Endothelial cell of umbilical vein (primary cell): ENCODE data around the gene FAM3D. TPM values are rescaled to one million over a fixed set of nuclear protein-coding genes. Genes with fewer than 3 reads are reported as not detected.

Experiments
- BruUV-seq: library from RNA; stranded (reverse); fragments of 400-500 nt; replicated peaks from 2 replicates; lab custom pipeline; 2021; lab: Mats Ljungman, UMichigan
- CTCF ChIA-PET: fragments of 300-600, 350-600 bp; sonication (Branson Sonifier 250); formaldehyde crosslinking; loops from one replicate; lab custom pipeline; 2021; ENCODE audit warnings: antibody characterized with exemption, inconsistent platforms; lab: Charles Lee
- POLR2A ChIA-PET: fragments of 300-600, 350-600 bp; sonication (Branson Sonifier 250); formaldehyde crosslinking; loops from one replicate; lab custom pipeline; 2021; ENCODE audit warnings: antibody characterized with exemption, inconsistent platforms; lab: Charles Lee
- DNase-seq: peaks from one replicate; pipeline ENCODE4 v3.0.0-alpha.2; 2011; ENCODE audit warnings: low read depth, low spot score
- FAIRE-seq: peaks from 2 replicates; lab custom pipeline; 2011; peaks lifted over from hg19 to GRCh38; lab: Jason Lieb, UNC
- H2AFZ ChIP-seq: 2 replicates; pipeline ENCODE4 v1.6.0; 2012; ENCODE audit warnings: low read depth, low read length, control low read depth, inconsistent platforms
- H3K27ac ChIP-seq: 2 replicates; pipeline ENCODE4 v1.5.1; 2011; ENCODE audit warnings: low read depth, mild to moderate bottlenecking, control low read depth, low read length, moderate library complexity; ENCODE audit not compliant: insufficient read depth
- H3K27me3 ChIP-seq, 2 experiments: 2 replicates each; pipeline versions ENCODE4 v1.6.0 to v1.6.1; 2011; ENCODE audit warnings: low read length in 2 of 2, mixed read lengths in 1 of 2; ENCODE audit not compliant: control insufficient read depth in 2 of 2, insufficient read depth in 2 of 2
- H3K36me3 ChIP-seq, 2 experiments: 2 replicates in 1 of 2; 3 replicates in 1 of 2; pipeline ENCODE4 v1.5.1; 2011; ENCODE audit warnings: low read length in 2 of 2, mild to moderate bottlenecking in 1 of 2, moderate library complexity in 1 of 2; ENCODE audit not compliant: control insufficient read depth in 2 of 2, insufficient read depth in 2 of 2; ENCODE audit errors: extremely low read depth in 1 of 2
- H3K4me1 ChIP-seq: 3 replicates; pipeline ENCODE4 v1.5.1; 2011; ENCODE audit warnings: mild to moderate bottlenecking, low read length; ENCODE audit not compliant: control insufficient read depth, insufficient read depth; ENCODE audit errors: extremely low read depth
- H3K4me2 ChIP-seq: 2 replicates; pipeline ENCODE4 v1.6.1; 2011; ENCODE audit warnings: low read length, control low read depth, mixed read lengths; ENCODE audit not compliant: insufficient read depth
- H3K4me3 ChIP-seq, 3 experiments: fragments of 200-600 bp in 1 of 3; sonication (generic), shearing (Covaris generic) in 1 of 3; replicated peaks in 1 of 3; 2 replicates each; pipeline ENCODE4 v1.5.1; 2011 to 2016; ENCODE audit warnings: control low read depth in 3 of 3, low read length in 3 of 3, mild to moderate bottlenecking in 2 of 3, inconsistent platforms in 1 of 3, low read depth in 1 of 3, moderate library complexity in 1 of 3; ENCODE audit not compliant: insufficient read depth in 1 of 3
- H3K79me2 ChIP-seq: 2 replicates; pipeline ENCODE4 v1.6.0; 2012; ENCODE audit warnings: low read length, inconsistent platforms; ENCODE audit not compliant: control insufficient read depth, insufficient read depth
- H3K9ac ChIP-seq: replicated peaks from 2 replicates; pipeline ENCODE3; 2011; ENCODE audit warnings: low read length, control low read depth; ENCODE audit not compliant: insufficient read depth; ENCODE audit errors: extremely low read depth
- H3K9me1 ChIP-seq: replicated peaks from 3 replicates; pipeline ENCODE4 v1.6.0; 2011; ENCODE audit warnings: mild to moderate bottlenecking, low read length; ENCODE audit not compliant: control insufficient read depth, insufficient read depth; ENCODE audit errors: extremely low read depth
- H3K9me3 ChIP-seq: replicated peaks from 2 replicates; pipeline ENCODE4 v1.5.1; 2012; ENCODE audit warnings: low read length, inconsistent platforms; ENCODE audit not compliant: control insufficient read depth, insufficient read depth
- H4K20me1 ChIP-seq: replicated peaks from 2 replicates; pipeline ENCODE3; 2011; ENCODE audit warnings: mild to moderate bottlenecking, low read length; ENCODE audit not compliant: control insufficient read depth, insufficient read depth; ENCODE audit errors: extremely low read depth
- EZH2 ChIP-seq: IDR thresholded peaks from 2 replicates; pipeline ENCODE4 v1.6.1; 2012; ENCODE audit warnings: borderline replicate concordance, low read depth, mild to moderate bottlenecking, moderate library complexity, low read length, inconsistent platforms; ENCODE audit not compliant: severe bottlenecking
- GATA2 ChIP-seq: IDR thresholded peaks from 2 replicates; pipeline ENCODE4 v1.7.0; 2011; ENCODE audit warnings: low read depth, mild to moderate bottlenecking, moderate library complexity, mixed read lengths, low read length; ENCODE audit not compliant: insufficient read length, insufficient read depth
- JUN ChIP-seq: IDR thresholded peaks from 2 replicates; pipeline ENCODE4 v1.6.1; 2011; ENCODE audit warnings: borderline replicate concordance, low read depth; ENCODE audit not compliant: insufficient read length, insufficient read depth
- MYC ChIP-seq: IDR thresholded peaks from one replicate; pipeline ENCODE4 v1.6.1; 2011; ENCODE audit warnings: mild to moderate bottlenecking, low read depth, low read length
- POLR2AphosphoS5 ChIP-seq: IDR thresholded peaks from 2 replicates; pipeline ENCODE4 v1.6.1; 2012; ENCODE audit warnings: low read depth, mild to moderate bottlenecking, control low read depth, low read length, moderate library complexity; ENCODE audit not compliant: insufficient read depth
- dilution Hi-C: fragments of 300-500 bp; cut with MboI; formaldehyde crosslinking; loops from one replicate; pipeline ENCODE4 v1.15.0; 2019; ENCODE audit warnings: low sequenced_read_pairs; ENCODE audit not compliant: extremely low pct_ligation_motif_present
- intact Hi-C: fragments of 100-400 bp; cut with micrococcal nuclease; formaldehyde crosslinking; loops from one replicate; pipeline ENCODE4 v1.10.0; 2022
- polyA plus RNA-seq, 4 experiments: library from polyadenylated mRNA; depleted of rRNA in 3 of 4; stranded (reverse) in 3 of 4; unstranded in 1 of 4; fragments of >200 nt; gene quantifications; 2 replicates each; pipeline versions ENCODE4 v1.2.1 to v1.2.3, GENCODE V29; 2011 to 2012; ENCODE audit warnings: missing spikeins in 1 of 4
- total RNA-seq: library from RNA; stranded (reverse); gene quantifications from 2 replicates; pipeline ENCODE4 v1.2.3, GENCODE V29; 2021
- TF ChIP-seq, protein P1 (sequence below), 2 donors: IDR thresholded peaks; 1 replicate in 1 of 2; 2 replicates in 1 of 2; pipeline ENCODE4 v1.5.1; 2011; ENCODE audit warnings: low read length in 2 of 2, mild to moderate bottlenecking in 2 of 2, moderate library complexity in 2 of 2, control low read depth in 1 of 2, inconsistent platforms in 1 of 2, low read depth in 1 of 2; ENCODE audit not compliant: insufficient read depth in 1 of 2; ENCODE audit errors: extremely low read depth in 1 of 2
- TF ChIP-seq, protein P2 (sequence below): IDR thresholded peaks from 2 replicates; pipeline ENCODE4 v1.6.1; 2011; ENCODE audit not compliant: insufficient read depth, insufficient read length

Gene FAM3D
- total and polyA plus RNA-seq, 2 donors (not counting 3 experiments of a cell fraction or from before 2014, with no cell fraction given) = 0.12 TPM; not detected in 1

DNA sequence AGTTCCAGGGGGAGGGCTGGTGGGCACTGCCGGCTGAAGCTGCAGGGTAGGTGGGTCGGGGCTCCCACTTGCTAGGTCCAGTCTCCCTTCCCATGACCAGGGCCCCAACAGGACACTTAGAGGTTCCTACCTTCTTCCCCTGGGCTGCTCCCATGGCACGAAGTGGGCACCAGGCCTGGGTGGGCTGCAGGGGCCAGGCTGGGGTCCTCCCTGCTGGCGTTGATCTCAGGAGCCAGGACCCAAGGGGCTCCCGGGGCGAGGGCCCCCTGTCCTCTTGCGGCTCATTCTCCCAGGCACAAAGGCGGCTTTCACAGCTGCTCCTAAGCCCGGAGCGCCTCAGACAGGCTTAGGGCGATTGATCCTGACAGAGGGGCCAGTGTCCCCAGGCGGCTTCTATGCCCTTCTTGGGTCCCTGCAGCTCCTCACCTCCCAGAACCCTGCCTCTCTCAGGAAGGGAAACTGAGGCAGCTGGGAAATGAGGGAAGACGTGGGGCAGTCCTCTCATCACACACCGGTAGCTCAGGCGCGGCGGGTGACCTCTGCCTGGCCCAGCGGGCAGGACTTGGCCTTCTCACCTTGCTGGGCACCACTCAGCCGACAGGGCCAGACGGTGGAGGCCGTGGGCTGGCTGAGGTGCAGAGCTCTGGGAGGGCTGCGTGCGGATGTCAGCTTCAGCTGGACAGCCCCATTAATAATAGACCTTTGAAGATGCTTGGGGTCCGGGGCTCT is 39.6 kb downstream of the FAM3D start:
- H3K9me3 ChIP-seq = no peaks in the 10 kb centered on the region
- ChIA-PET CTCF (interaction anchor here (4.5 to 10.0 kb wide), 4 partner anchors 13 to 68 kb away, joined by 76 to 442 read pairs (median 104); partner anchors contain the start of gene FAM107A), POLR2A (no interaction called here)
- dilution Hi-C loops = no loop called here
- no peaks in the 10 kb centered on the region for H3K9me1 ChIP-seq
- H2AFZ ChIP-seq = no peak overlapping the region
- no TSS peak for BruUV-seq
- no peaks in the 10 kb centered on the region for H3K36me3 ChIP-seq
- FAIRE-seq (no peak), DNase-seq (no peak)
- H3K4me2 ChIP-seq = no peak overlapping the region
- no peaks in the 10 kb centered on the region for H3K79me2 ChIP-seq
- peaks cover 32% of the 10 kb centered on the region for H3K4me1 ChIP-seq
- H3K27ac ChIP-seq = no peak overlapping the region
- no peak for TF ChIP-seq EZH2
- no peak for TF ChIP-seq JUN
- no peaks in the 10 kb centered on the region for H4K20me1 ChIP-seq
- intact Hi-C loops = loop anchor here (5.0 kb wide), 1 partner anchor 440 kb away; no protein-coding TSS in a partner anchor
- no peaks in the 10 kb centered on the region for H3K27me3 ChIP-seq
- no peak overlapping the region for H3K9ac ChIP-seq
- H3K4me3 ChIP-seq = no peak overlapping the region

DNA sequence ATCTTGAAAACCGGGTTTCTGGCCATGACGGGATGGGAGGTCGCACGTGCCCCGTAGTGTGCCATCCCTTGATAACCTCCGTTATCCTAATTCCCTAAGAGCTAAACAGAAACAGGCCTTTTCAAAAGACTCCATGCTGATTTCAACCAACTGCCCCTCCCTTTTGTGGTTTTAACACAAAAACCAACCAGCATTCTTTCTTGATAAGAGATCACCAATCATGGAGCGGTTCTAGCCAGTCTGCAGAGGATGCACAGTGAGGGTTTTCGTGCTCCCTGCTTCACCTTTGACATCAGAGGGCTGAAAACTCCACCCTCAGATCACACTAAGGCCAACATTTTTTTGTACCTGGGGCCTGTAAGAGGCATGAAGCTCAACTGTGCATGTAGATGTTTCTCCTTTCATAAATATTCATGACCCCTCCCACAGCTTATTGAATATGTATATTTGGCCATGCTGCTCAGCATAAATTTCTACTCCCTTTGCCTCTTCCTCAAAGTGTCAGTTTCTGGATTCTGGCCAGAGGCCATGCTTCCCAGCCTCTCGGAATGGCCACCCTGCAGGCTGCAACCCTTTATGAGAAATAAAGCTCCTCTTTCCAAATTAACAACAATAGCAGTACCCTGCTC is 41.3 kb downstream of the FAM3D start:
- Histone ChIP-seq H2AFZ (no peak overlapping the region), H3K4me1 (peaks cover 32% of the 10 kb centered on the region), H4K20me1 (no peaks in the 10 kb centered on the region), H3K79me2 (no peaks in the 10 kb centered on the region), H3K9me3 (no peaks in the 10 kb centered on the region), H3K4me2 (no peak overlapping the region), H3K4me3 (no peak overlapping the region), H3K9ac (no peak overlapping the region), H3K27me3 (no peaks in the 10 kb centered on the region), H3K27ac (no peak overlapping the region), H3K9me1 (no peaks in the 10 kb centered on the region), H3K36me3 (no peaks in the 10 kb centered on the region)
- CTCF ChIA-PET = interaction anchor here (1.3 to 10.0 kb wide), 3 partner anchors 40 to 318 kb away, joined by 3 to 442 read pairs (median 6); partner anchors contain the start of gene HTD2
- no peak for DNase-seq
- dilution Hi-C loops (no loop called here), intact Hi-C loops (loop anchor here (5.0 kb wide), 1 partner anchor 438 kb away; no protein-coding TSS in a partner anchor)
- no peak for FAIRE-seq
- TF ChIP-seq GATA2 = no peak
- TF ChIP-seq JUN = no peak
- TF ChIP-seq POLR2AphosphoS5 = no peak
- TF ChIP-seq, protein P1, sequence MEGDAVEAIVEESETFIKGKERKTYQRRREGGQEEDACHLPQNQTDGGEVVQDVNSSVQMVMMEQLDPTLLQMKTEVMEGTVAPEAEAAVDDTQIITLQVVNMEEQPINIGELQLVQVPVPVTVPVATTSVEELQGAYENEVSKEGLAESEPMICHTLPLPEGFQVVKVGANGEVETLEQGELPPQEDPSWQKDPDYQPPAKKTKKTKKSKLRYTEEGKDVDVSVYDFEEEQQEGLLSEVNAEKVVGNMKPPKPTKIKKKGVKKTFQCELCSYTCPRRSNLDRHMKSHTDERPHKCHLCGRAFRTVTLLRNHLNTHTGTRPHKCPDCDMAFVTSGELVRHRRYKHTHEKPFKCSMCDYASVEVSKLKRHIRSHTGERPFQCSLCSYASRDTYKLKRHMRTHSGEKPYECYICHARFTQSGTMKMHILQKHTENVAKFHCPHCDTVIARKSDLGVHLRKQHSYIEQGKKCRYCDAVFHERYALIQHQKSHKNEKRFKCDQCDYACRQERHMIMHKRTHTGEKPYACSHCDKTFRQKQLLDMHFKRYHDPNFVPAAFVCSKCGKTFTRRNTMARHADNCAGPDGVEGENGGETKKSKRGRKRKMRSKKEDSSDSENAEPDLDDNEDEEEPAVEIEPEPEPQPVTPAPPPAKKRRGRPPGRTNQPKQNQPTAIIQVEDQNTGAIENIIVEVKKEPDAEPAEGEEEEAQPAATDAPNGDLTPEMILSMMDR (IDR thresholded peaks at IDR 0.05; ENCODE audit: extremely low read depth in 1 of 2, insufficient read depth in 1 of 2, low read depth in 1 of 2, low read length in 2 of 2) = no peak
- TF ChIP-seq EZH2 = no peak
- TF ChIP-seq MYC = no peak
- TF ChIP-seq, protein P2, sequence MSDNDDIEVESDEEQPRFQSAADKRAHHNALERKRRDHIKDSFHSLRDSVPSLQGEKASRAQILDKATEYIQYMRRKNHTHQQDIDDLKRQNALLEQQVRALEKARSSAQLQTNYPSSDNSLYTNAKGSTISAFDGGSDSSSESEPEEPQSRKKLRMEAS = no peak
- no TSS peak for BruUV-seq
- POLR2A ChIA-PET = no interaction called here
